OCI-LY7 (cell line): ENCODE measurements around the gene NINL. TPM values are rescaled to one million over a fixed set of nuclear protein-coding genes. Genes with fewer than 3 reads are reported as not detected.

Experiments
- BruUV-seq: library from RNA; stranded (reverse); fragments of 400-500 nt; replicated peaks from 2 replicates; lab custom pipeline; 2021; lab: Mats Ljungman, UMichigan
- CTCF ChIA-PET: fragments of 300-600 bp; sonication (Branson Sonifier 250); formaldehyde crosslinking; loops from one replicate; lab custom pipeline; 2022; ENCODE audit warnings: antibody characterized with exemption; ENCODE audit not compliant: unreplicated experiment; lab: Charles Lee
- POLR2A ChIA-PET: fragments of 300-600 bp; sonication (Branson Sonifier 250); formaldehyde crosslinking; loops from one replicate; lab custom pipeline; 2022; ENCODE audit warnings: antibody characterized with exemption; lab: Charles Lee
- DNase-seq: peaks from one replicate; pipeline ENCODE4 v3.0.0-alpha.2; 2015; ENCODE audit warnings: low spot score
- H2AFZ ChIP-seq: fragments of 200-600 bp; sonication (generic), shearing (Covaris generic); 2 replicates; pipeline ENCODE4 v1.6.1; 2014; ENCODE audit warnings: mild to moderate bottlenecking, antibody characterized with exemption, low read length, moderate library complexity
- H3K27ac ChIP-seq: fragments of 200-600 bp; sonication (generic); 2 replicates; pipeline ENCODE4 v1.5.1; 2014; ENCODE audit warnings: mixed run types, low read depth, mild to moderate bottlenecking, moderate library complexity, low read length, inconsistent platforms; ENCODE audit not compliant: poor library complexity, severe bottlenecking
- H3K36me3 ChIP-seq: fragments of 200-600 bp; sonication (generic); 2 replicates; pipeline ENCODE4 v1.6.1; 2014; ENCODE audit warnings: mild to moderate bottlenecking, antibody characterized with exemption, low read length, moderate library complexity, mixed read lengths; ENCODE audit not compliant: insufficient read depth
- H3K4me1 ChIP-seq: fragments of 200-600 bp; sonication (generic); 2 replicates; pipeline ENCODE4 v1.5.1; 2014; ENCODE audit warnings: mild to moderate bottlenecking, low read length; ENCODE audit not compliant: insufficient read depth, poor library complexity, severe bottlenecking
- H3K4me2 ChIP-seq: fragments of 200-600 bp; sonication (generic); 2 replicates; pipeline ENCODE4 v1.6.1; 2014; ENCODE audit warnings: mild to moderate bottlenecking, low read length
- H3K4me3 ChIP-seq: fragments of 200-600 bp; sonication (generic); 2 replicates; pipeline ENCODE4 v1.5.1; 2014; ENCODE audit warnings: mild to moderate bottlenecking, low read depth, low read length; ENCODE audit not compliant: poor library complexity, severe bottlenecking
- H3K79me2 ChIP-seq: fragments of 200-600 bp; sonication (generic); 2 replicates; pipeline ENCODE4 v1.6.1; 2016; ENCODE audit warnings: low read depth, mild to moderate bottlenecking, low read length, moderate library complexity, mixed read lengths; ENCODE audit not compliant: insufficient read depth
- H3K9me2 ChIP-seq: fragments of 200-600 bp; sonication (generic); 2 replicates; pipeline ENCODE4 v1.6.1; 2016; ENCODE audit warnings: mild to moderate bottlenecking, low read length, mixed read lengths; ENCODE audit not compliant: insufficient read depth
- H3K9me3 ChIP-seq: fragments of 200-600 bp; sonication (generic); 2 replicates; pipeline ENCODE4 v1.6.1; 2014; ENCODE audit warnings: mild to moderate bottlenecking, mixed run types, low read length, mixed read lengths
- H4K20me1 ChIP-seq: fragments of 200-600 bp; sonication (generic); 2 replicates; pipeline ENCODE4 v1.6.1; 2014; ENCODE audit warnings: mild to moderate bottlenecking, antibody characterized with exemption, low read length, moderate library complexity, mixed read lengths; ENCODE audit not compliant: insufficient read depth
- CTCF ChIP-seq: fragments of 200-600 bp; sonication (generic); conservative IDR thresholded peaks from 2 replicates; pipeline ENCODE4 v1.5.1; 2014; ENCODE audit warnings: mild to moderate bottlenecking, antibody characterized with exemption, low read length, moderate library complexity, mixed read lengths
- EZH2phosphoT487 ChIP-seq: fragments of 200-600 bp; sonication (generic); IDR thresholded peaks from 2 replicates; pipeline ENCODE4 v1.6.1; 2018; ENCODE audit warnings: low read depth, borderline replicate concordance, mild to moderate bottlenecking, mixed run types, antibody characterized with exemption, low read length, moderate library complexity, mixed read lengths
- intact Hi-C: fragments of 100-400 bp; cut with micrococcal nuclease; formaldehyde crosslinking; loops from one replicate; pipeline ENCODE4 v1.10.0; 2022; ENCODE audit not compliant: unreplicated experiment
- total RNA-seq, 2 experiments: library from RNA; depleted of rRNA in 1 of 2; stranded (reverse); fragments of >200 nt in 1 of 2; shearing (Covaris generic) in 1 of 2; gene quantifications; 2 replicates each; pipeline ENCODE4 v1.2.3, GENCODE V29; 2014 to 2022

NINL gene
- total RNA-seq, 2 experiments from 2014 or later, result 0.06 to 0.55 TPM

GRCh38 chr20:25619514-25619913 is 34.2 kb upstream of the NINL start:
- Histone ChIP-seq H3K4me3 (no peak overlapping the region), H3K4me1 (peaks cover 14% of the 10 kb centered on the region), H3K36me3 (peaks cover 5% of the 10 kb centered on the region; the same call in 1 of the 2 replicates), H3K79me2 (peaks cover 8% of the 10 kb centered on the region; the same call in 1 of the 2 replicates), H2AFZ (no peak overlapping the region), H3K4me2 (no peak overlapping the region), H3K9me2 (no peaks in the 10 kb centered on the region), H3K9me3 (no peaks in the 10 kb centered on the region), H4K20me1 (no peaks in the 10 kb centered on the region), H3K27ac (no peak overlapping the region)
- POLR2A ChIA-PET, result no interaction called here
- BruUV-seq, result no TSS peak
- intact Hi-C loops, result no loop called here
- no peak for DNase-seq
- CTCF ChIA-PET, result no interaction called here
- no peak for TF ChIP-seq CTCF
- no peak for TF ChIP-seq EZH2phosphoT487

GRCh38 chr20:25608774-25609173 is 23.4 kb upstream of the NINL start:
- Histone ChIP-seq H3K36me3 (no peaks in the 10 kb centered on the region), H3K9me3 (no peaks in the 10 kb centered on the region), H4K20me1 (no peaks in the 10 kb centered on the region), H2AFZ (no peak overlapping the region), H3K4me1 (no peaks in the 10 kb centered on the region), H3K4me3 (no peak overlapping the region), H3K79me2 (no peaks in the 10 kb centered on the region), H3K27ac (no peak overlapping the region), H3K4me2 (no peak overlapping the region), H3K9me2 (no peaks in the 10 kb centered on the region)
- CTCF ChIA-PET, result no interaction called here
- no TSS peak for BruUV-seq
- POLR2A ChIA-PET, result interaction anchor here (0.6 kb wide), 1 partner anchor 217 kb away, joined by 7 read pairs; no protein-coding TSS in a partner anchor
- no peak for TF ChIP-seq EZH2phosphoT487
- TF ChIP-seq CTCF, result no peak
- DNase-seq, result no peak
- intact Hi-C loops, result loop anchor here (10.0 kb wide), 1 partner anchor 64 kb away; no protein-coding TSS in a partner anchor

DNA sequence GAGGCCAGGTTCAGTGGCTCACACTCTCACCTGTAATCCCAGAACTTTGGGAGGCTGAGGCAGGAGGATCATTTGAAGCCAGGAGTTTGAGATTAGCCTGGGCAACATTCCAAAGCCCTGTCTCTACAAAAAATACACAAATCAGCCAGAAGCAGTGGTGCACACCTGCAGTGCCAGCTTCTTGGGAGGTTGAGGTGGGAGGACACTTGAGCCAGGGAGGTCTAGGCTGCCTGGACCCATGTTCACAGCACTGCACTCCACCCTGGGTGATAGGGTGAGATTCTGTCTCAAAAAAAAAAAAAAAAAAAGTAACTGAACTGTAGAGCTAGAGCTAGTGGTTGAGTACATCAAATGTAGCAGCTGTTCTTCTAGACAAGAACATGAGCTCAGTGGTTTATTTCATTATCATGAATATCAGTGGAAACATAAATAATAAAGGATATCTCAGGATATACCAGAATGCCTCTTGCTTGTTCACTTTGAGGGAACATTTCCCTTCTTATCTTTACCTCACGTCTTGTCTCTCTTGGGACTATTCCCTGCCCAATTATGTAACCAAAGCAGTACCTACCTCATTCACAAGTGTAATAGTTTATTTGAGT is 20.9 kb upstream of the NINL start:
- H3K4me2 ChIP-seq, result no peak overlapping the region
- ChIA-PET POLR2A (no interaction called here), CTCF (no interaction called here)
- H3K9me2 ChIP-seq, result no peaks in the 10 kb centered on the region
- DNase-seq, result no peak
- H3K27ac ChIP-seq, result no peak overlapping the region
- no TSS peak for BruUV-seq
- no peaks in the 10 kb centered on the region for H3K9me3 ChIP-seq
- no peak overlapping the region for H2AFZ ChIP-seq
- TF ChIP-seq EZH2phosphoT487 (no peak), CTCF (no peak)
- no peaks in the 10 kb centered on the region for H3K79me2 ChIP-seq
- H3K36me3 ChIP-seq, result no peaks in the 10 kb centered on the region
- H3K4me3 ChIP-seq, result no peak overlapping the region
- no peaks in the 10 kb centered on the region for H4K20me1 ChIP-seq
- intact Hi-C loops, result loop anchor here (10.0 kb wide), 1 partner anchor 61 kb away; no protein-coding TSS in a partner anchor
- no peaks in the 10 kb centered on the region for H3K4me1 ChIP-seq
